SHP77 (cell line): ENCODE data around the gene TICAM2.

Experiments used
- DNase-seq, 2 experiments: peaks; one replicate each; lab custom pipeline; 2025; lab: John Stamatoyannopoulos, UW

Gene TICAM2

GRCh38 chr5:115568668-115569067 lies 33.6 kb downstream of the TICAM2 start:
- DNase-seq: no peak

GRCh38 chr5:115565233-115565632 lies 37.0 kb downstream of the TICAM2 start:
- no peak for DNase-seq

GRCh38 chr5:115561176-115561575 lies 41.1 kb downstream of the TICAM2 start:
- no peak for DNase-seq

GRCh38 chr5:115559524-115559923 lies 42.8 kb downstream of the TICAM2 start:
- DNase-seq: no peak

- no peak for DNase-seq
Observed at GRCh38 chr5:115558388-115558956, 43.8 kb downstream of the TICAM2 start.

- no peak for DNase-seq
Observed at GRCh38 chr5:115557667-115558387, 44.5 kb downstream of the TICAM2 start.

- no peak for DNase-seq
Observed at GRCh38 chr5:115556276-115556675, 46.0 kb downstream of the TICAM2 start.

- DNase-seq: no peak
Observed at GRCh38 chr5:115555084-115555633, 47.1 kb downstream of the TICAM2 start.

GRCh38 chr5:115553082-115553481 lies 49.2 kb downstream of the TICAM2 start:
- DNase-seq: no peak

- DNase-seq: no peak
Observed at GRCh38 chr5:115551415-115551814, 50.9 kb downstream of the TICAM2 start.

GRCh38 chr5:115549154-115549553 lies 53.1 kb downstream of the TICAM2 start:
- DNase-seq: no peak

- no peak for DNase-seq
Observed at GRCh38 chr5:115548683-115549082, 53.6 kb downstream of the TICAM2 start.

GRCh38 chr5:115545351-115545882 lies 56.9 kb downstream of the TICAM2 start:
- no peak for DNase-seq

- peak; percentile 89 to 94 for DNase-seq
Observed at GRCh38 chr5:115544436-115545350, 57.6 kb downstream of the TICAM2 start, which contains the start of gene FEM1C. Gene FEM1C, minus strand, starts transcription at chr5:115544775. Its CDS starts 1,282 bp downstream, at chr5:115543493.

GRCh38 chr5:115544043-115544435 lies 58.2 kb downstream of the TICAM2 start:
- no peak for DNase-seq

GRCh38 chr5:115543365-115544042 lies 58.8 kb downstream of the TICAM2 start:
- DNase-seq: peak in 1 of 2 experiments; percentile 24

GRCh38 chr5:115542651-115543364 lies 59.5 kb downstream of the TICAM2 start:
- DNase-seq: no peak

- no peak for DNase-seq
Observed at GRCh38 chr5:115542086-115542485, 60.2 kb downstream of the TICAM2 start.

GRCh38 chr5:115541611-115542010 lies 60.7 kb downstream of the TICAM2 start:
- DNase-seq: no peak

GRCh38 chr5:115535479-115536035 lies 66.7 kb downstream of the TICAM2 start:
- DNase-seq: no peak
